ENCODE results near the gene WNT4.
A peak's percentile ranks its signal among the peaks of the same experiment; 100 is the strongest.

- no peak for TF ChIP-seq FOXJ3 (CRISPR knock-in tag; IDR thresholded peaks at IDR 0.05; ENCODE audit: borderline replicate concordance)
- TF ChIP-seq SMAD4 (CRISPR knock-in tag; IDR thresholded peaks at IDR 0.05) = no peak
- no peak for TF ChIP-seq ZNF512 (CRISPR knock-in tag; IDR thresholded peaks at IDR 0.05; ENCODE audit: borderline replicate concordance)
- no peak for TF ChIP-seq AFF4 (CRISPR knock-in tag; IDR thresholded peaks at IDR 0.05; ENCODE audit: borderline replicate concordance)
- no peak for TF ChIP-seq ARID4B (CRISPR knock-in tag; IDR thresholded peaks at IDR 0.05; ENCODE audit: borderline replicate concordance)
- TF ChIP-seq CTCF (IDR thresholded peaks at IDR 0.05) = no peak
- TF ChIP-seq E2F1 (CRISPR knock-in tag; IDR thresholded peaks at IDR 0.05) = no peak
- TF ChIP-seq ETV6 (CRISPR knock-in tag; IDR thresholded peaks at IDR 0.05) = peak; percentile 32; the same call in 1 of the 2 replicates
- no peak for TF ChIP-seq ESRRA (CRISPR knock-in tag; IDR thresholded peaks at IDR 0.05; ENCODE audit: borderline replicate concordance)
- no peak for TF ChIP-seq CREB1 (CRISPR knock-in tag; IDR thresholded peaks at IDR 0.05)
- no peak for TF ChIP-seq MAX (CRISPR knock-in tag; IDR thresholded peaks at IDR 0.05)
- TF ChIP-seq TCF7 (CRISPR knock-in tag; IDR thresholded peaks at IDR 0.05; ENCODE audit: low read depth) = no peak
- no peak for TF ChIP-seq MYBL2 (CRISPR knock-in tag; IDR thresholded peaks at IDR 0.05)
- TF ChIP-seq AR (CRISPR knock-in tag; IDR thresholded peaks at IDR 0.05) = no peak
These were observed 407 bp downstream of the WNT4 start for GRCh38 chr1:22142315-22143064.

Measured in WTC11 (cell line).